GM23338 (cell line): ENCODE measurements around the gene POLR1A. TPM values are rescaled to one million over a fixed set of nuclear protein-coding genes. Genes with fewer than 3 reads are reported as not detected.

Experiments used
- ATAC-seq: fragments of 200-7000 bp; cut with Tn5 transposase; 3 replicates; pipeline ENCODE4 v1.9.1; 2020
- DNase-seq: peaks from one replicate; pipeline ENCODE4 v3.0.0-alpha.2; 2015; ENCODE audit warnings: low spot score
- H2AFZ ChIP-seq: fragments of 200-600 bp; sonication (generic); 2 replicates; pipeline ENCODE4 v1.8.0; 2016; ENCODE audit warnings: antibody characterized with exemption, mild to moderate bottlenecking, moderate library complexity
- H3F3A ChIP-seq: fragments of 200-600 bp; sonication (generic); replicated peaks from 2 replicates; pipeline ENCODE4 v1.8.0; 2017; ENCODE audit warnings: antibody characterized with exemption, mixed run types, low read depth
- H3K27ac ChIP-seq: fragments of 200-600 bp; sonication (generic); 2 replicates; pipeline ENCODE4 v1.6.1; 2016; ENCODE audit warnings: low read depth
- H3K27me3 ChIP-seq: fragments of 200-600 bp; sonication (generic); 2 replicates; pipeline ENCODE4 v1.8.0; 2016; ENCODE audit warnings: mild to moderate bottlenecking, mixed run types, moderate library complexity; ENCODE audit not compliant: insufficient read depth
- H3K36me3 ChIP-seq: fragments of 200-600 bp; sonication (generic); 2 replicates; pipeline ENCODE4 v1.8.0; 2016; ENCODE audit warnings: mild to moderate bottlenecking; ENCODE audit not compliant: insufficient read depth
- H3K4me1 ChIP-seq: fragments of 200-600 bp; sonication (generic); 2 replicates; pipeline ENCODE4 v1.8.0; 2016; ENCODE audit warnings: mild to moderate bottlenecking, moderate library complexity; ENCODE audit not compliant: insufficient read depth
- H3K4me2 ChIP-seq: fragments of 200-600 bp; sonication (generic); 2 replicates; pipeline ENCODE4 v1.7.1; 2017; ENCODE audit warnings: mixed run types
- H3K4me3 ChIP-seq: fragments of 200-600 bp; sonication (generic); 2 replicates; pipeline ENCODE4 v1.6.1; 2016; ENCODE audit warnings: mixed run types
- H3K79me2 ChIP-seq: fragments of 200-600 bp; sonication (generic); replicated peaks from 2 replicates; pipeline ENCODE4 v1.8.0; 2017; ENCODE audit warnings: mild to moderate bottlenecking; ENCODE audit not compliant: insufficient read depth
- H3K9me2 ChIP-seq: fragments of 200-600 bp; sonication (generic); 2 replicates; pipeline ENCODE4 v1.8.0; 2017; ENCODE audit not compliant: insufficient read depth
- H4K20me1 ChIP-seq: fragments of 200-600 bp; sonication (generic); replicated peaks from 2 replicates; pipeline ENCODE4 v1.8.0; 2017; ENCODE audit warnings: mild to moderate bottlenecking; ENCODE audit not compliant: insufficient read depth
- H3K27ac Mint-ChIP-seq: 2 replicates; pipeline ENCODE4 v1.8.0; 2020; ENCODE audit warnings: inconsistent platforms, mild to moderate bottlenecking, moderate library complexity, mixed read lengths
- H3K27me3 Mint-ChIP-seq: 3 replicates; pipeline ENCODE4 v1.8.0; 2022; ENCODE audit warnings: low read depth, mild to moderate bottlenecking, moderate library complexity, mixed read lengths, inconsistent platforms; ENCODE audit not compliant: insufficient read depth, poor library complexity
- H3K36me3 Mint-ChIP-seq: 3 replicates; pipeline ENCODE4 v1.8.0; 2021; ENCODE audit warnings: low read depth, mild to moderate bottlenecking, inconsistent platforms, moderate library complexity, mixed read lengths
- H3K4me1 Mint-ChIP-seq: 3 replicates; pipeline ENCODE4 v1.8.0; 2020; ENCODE audit warnings: mild to moderate bottlenecking, inconsistent platforms, mixed read lengths
- H3K4me3 Mint-ChIP-seq: 3 replicates; pipeline ENCODE4 v1.8.0; 2021; ENCODE audit warnings: moderate library complexity, mild to moderate bottlenecking, inconsistent platforms, mixed read lengths
- H3K9me3 Mint-ChIP-seq: 3 replicates; pipeline ENCODE4 v1.8.0; 2020; ENCODE audit warnings: moderate library complexity, mild to moderate bottlenecking, inconsistent platforms, mixed read lengths
- CREB1 ChIP-seq: fragments of 250-450 bp; sonication (Bioruptor Pico); IDR thresholded peaks from 2 replicates; pipeline ENCODE4 v1.5.0; 2020; ENCODE audit warnings: low read depth, mild to moderate bottlenecking, moderate library complexity
- EZH2 ChIP-seq: fragments of 200-600 bp; sonication (generic); IDR thresholded peaks from one replicate; pipeline ENCODE4 v1.8.0; 2017; ENCODE audit warnings: antibody characterized with exemption, mild to moderate bottlenecking, low read depth; ENCODE audit not compliant: unreplicated experiment
- EZH2phosphoT487 ChIP-seq: fragments of 200-600 bp; sonication (generic); IDR thresholded peaks from one replicate; pipeline ENCODE4 v1.8.1; 2018; ENCODE audit warnings: antibody characterized with exemption; ENCODE audit not compliant: unreplicated experiment
- NANOG ChIP-seq: IDR thresholded peaks from 2 replicates; pipeline ENCODE4 v1.6.1; 2016; ENCODE audit warnings: antibody characterized with exemption, borderline replicate concordance
- POLR2AphosphoS5 ChIP-seq: IDR thresholded peaks from 2 replicates; pipeline ENCODE4 v1.6.1; 2016; ENCODE audit warnings: antibody characterized with exemption, low read depth
- STAT1 ChIP-seq: IDR thresholded peaks from one replicate; pipeline ENCODE4 v1.6.1; 2016; ENCODE audit warnings: antibody characterized with exemption; ENCODE audit not compliant: unreplicated experiment
- ZNF114 ChIP-seq: fragments of 250-450 bp; sonication (Bioruptor Pico); IDR thresholded peaks from 2 replicates; pipeline ENCODE4 v1.5.0; 2020; ENCODE audit warnings: mild to moderate bottlenecking, moderate library complexity
- ZNF331 ChIP-seq: fragments of 250-450 bp; sonication (Bioruptor Pico); IDR thresholded peaks from 2 replicates; pipeline ENCODE4 v1.5.0; 2020; ENCODE audit warnings: low read depth, mild to moderate bottlenecking, moderate library complexity
- polyA plus RNA-seq: library from polyadenylated mRNA; unstranded; fragments of >200 nt; fragmentation: Nextera tagmentation; extraction: Ambion mirVana; gene quantifications from 2 replicates; pipeline ENCODE4 v1.2.1, GENCODE V29; 2016
- total RNA-seq: library from RNA; depleted of rRNA; stranded (reverse); fragments of >200 nt; shearing (Covaris generic); gene quantifications from 2 replicates; pipeline ENCODE4 v1.2.3, GENCODE V29; 2014
- TF ChIP-seq, protein P1 (sequence below): fragments of 250-450 bp; sonication (Bioruptor Pico); IDR thresholded peaks from 2 replicates; pipeline ENCODE4 v1.5.0; 2020; ENCODE audit warnings: mild to moderate bottlenecking, moderate library complexity
- TF ChIP-seq, protein P2 (sequence below): IDR thresholded peaks from 2 replicates; pipeline ENCODE4 v1.6.1; 2016; ENCODE audit warnings: antibody characterized with exemption
- TF ChIP-seq, protein P3 (sequence below), 2 experiments: fragments of 200-600 bp in 1 of 2; sonication (generic) in 1 of 2; conservative IDR thresholded peaks; 2 replicates each; pipeline versions ENCODE4 v1.5.1 to v1.6.1; 2016 to 2017; ENCODE audit warnings: antibody characterized with exemption in 2 of 2, low read depth in 2 of 2, mild to moderate bottlenecking in 2 of 2, moderate library complexity in 1 of 2

The POLR1A gene
- total and polyA plus RNA-seq, 2 experiments from 2014 or later: 13.8 to 43.2 TPM

DNA sequence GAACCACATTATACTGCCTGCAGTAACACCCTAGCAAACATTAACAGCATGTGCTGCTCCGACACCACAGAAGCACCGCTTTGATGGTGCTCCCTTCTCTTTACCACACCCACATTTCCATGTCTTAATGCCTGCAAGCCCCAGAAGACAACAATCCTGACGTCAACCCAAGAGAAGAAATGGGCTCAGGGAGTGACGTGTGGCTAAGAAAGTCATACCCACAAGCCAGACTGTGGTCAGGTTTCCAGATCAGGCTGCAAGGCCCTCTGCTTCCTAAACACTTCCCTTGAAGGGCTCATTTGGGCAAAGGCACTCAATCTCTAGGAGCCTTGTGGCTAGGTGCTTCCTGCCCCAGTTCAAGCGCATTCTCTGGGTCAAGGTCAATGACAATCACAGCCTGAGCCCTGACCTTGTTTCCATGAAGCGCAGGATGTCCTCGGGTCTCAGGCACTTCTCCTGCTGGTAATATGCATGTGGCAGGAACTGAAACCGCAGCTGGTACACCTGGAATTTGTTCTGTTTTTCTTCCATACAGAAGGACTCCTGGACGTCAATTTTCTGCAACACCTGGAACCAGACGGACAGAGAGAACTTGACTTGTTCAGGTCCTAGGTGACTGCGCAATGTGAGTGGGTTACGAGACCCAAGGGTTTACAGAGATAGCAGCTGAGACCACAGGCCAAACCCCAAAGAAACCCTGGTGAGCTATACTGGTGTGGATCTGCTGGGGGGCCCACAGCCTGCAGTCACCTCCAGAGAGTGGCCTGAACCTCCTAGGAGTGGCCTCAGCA is 67.2 kb downstream of the POLR1A start:
- peaks cover 6% of the 10 kb centered on the region for H3K27me3 Mint-ChIP-seq
- H3K79me2 ChIP-seq: no peaks in the 10 kb centered on the region
- H3K36me3 Mint-ChIP-seq: peaks cover 82% of the 10 kb centered on the region
- no peak overlapping the region for H3K4me3 ChIP-seq
- H3K4me1 ChIP-seq: no peaks in the 10 kb centered on the region
- DNase-seq (no peak), ATAC-seq (no peak)
- H3K36me3 ChIP-seq: peaks cover 25% of the 10 kb centered on the region
- no peak overlapping the region for H3K4me2 ChIP-seq
- no peak overlapping the region for H2AFZ ChIP-seq
- no peaks in the 10 kb centered on the region for H3K27me3 ChIP-seq
- peaks cover 7% of the 10 kb centered on the region for H4K20me1 ChIP-seq
- TF ChIP-seq ZNF114 (CRISPR knock-in tag) (no peak), EZH2phosphoT487 (no peak), EZH2 (no peak), ZNF331 (no peak)
- H3K27ac Mint-ChIP-seq: peak overlapping the region; percentile 74; the same call in 1 of the 2 replicates
- no peak overlapping the region for H3K27ac ChIP-seq
- no peak overlapping the region for H3K4me3 Mint-ChIP-seq
- H3F3A ChIP-seq: no peaks in the 10 kb centered on the region
- peaks cover 14% of the 10 kb centered on the region; the same call in 2 of the 3 replicates for H3K4me1 Mint-ChIP-seq
- no peaks in the 10 kb centered on the region for H3K9me2 ChIP-seq
- H3K9me3 Mint-ChIP-seq: no peaks in the 10 kb centered on the region

DNA sequence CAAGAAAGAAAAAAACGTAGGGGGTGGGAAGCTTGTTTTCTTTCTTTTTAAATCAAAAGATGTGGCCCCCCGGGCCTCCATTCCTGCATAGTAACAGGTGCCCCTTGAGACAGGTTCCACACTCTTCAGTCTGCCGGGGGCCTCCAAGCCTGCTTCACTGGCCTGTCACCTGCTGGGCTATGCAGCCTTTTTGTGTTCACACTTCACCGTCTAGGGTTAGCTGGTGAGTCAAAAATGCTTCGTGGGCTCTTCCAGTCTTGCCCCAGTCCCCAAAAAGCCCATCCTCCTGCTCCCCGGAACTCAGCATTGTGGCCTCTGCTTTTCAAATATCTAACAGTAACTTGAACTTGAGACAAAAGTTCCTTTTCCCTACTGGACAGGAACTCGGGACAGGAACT is 67.9 kb downstream of the POLR1A start:
- Histone ChIP-seq H2AFZ (no peak overlapping the region), H3K27me3 (no peaks in the 10 kb centered on the region), H3K36me3 (peaks cover 30% of the 10 kb centered on the region), H3K4me3 (no peak overlapping the region), H3K4me2 (no peak overlapping the region), H3K9me2 (no peaks in the 10 kb centered on the region), H3K4me1 (no peaks in the 10 kb centered on the region), H3F3A (no peaks in the 10 kb centered on the region), H3K27ac (no peak overlapping the region), H3K79me2 (no peaks in the 10 kb centered on the region), H4K20me1 (peaks cover 7% of the 10 kb centered on the region)
- peaks cover 8% of the 10 kb centered on the region for H3K27me3 Mint-ChIP-seq
- peaks cover 81% of the 10 kb centered on the region for H3K36me3 Mint-ChIP-seq
- no peak for DNase-seq
- H3K27ac Mint-ChIP-seq: peak overlapping the region; percentile 74
- H3K4me1 Mint-ChIP-seq: peaks cover 14% of the 10 kb centered on the region; the same call in 2 of the 3 replicates
- ATAC-seq: no peak
- H3K4me3 Mint-ChIP-seq: no peak overlapping the region
- no peaks in the 10 kb centered on the region for H3K9me3 Mint-ChIP-seq
- TF ChIP-seq CREB1 (CRISPR knock-in tag) (no peak), POLR2AphosphoS5 (no peak), NANOG (no peak), STAT1 (no peak), ZNF331 (no peak)
- TF ChIP-seq, protein P1, sequence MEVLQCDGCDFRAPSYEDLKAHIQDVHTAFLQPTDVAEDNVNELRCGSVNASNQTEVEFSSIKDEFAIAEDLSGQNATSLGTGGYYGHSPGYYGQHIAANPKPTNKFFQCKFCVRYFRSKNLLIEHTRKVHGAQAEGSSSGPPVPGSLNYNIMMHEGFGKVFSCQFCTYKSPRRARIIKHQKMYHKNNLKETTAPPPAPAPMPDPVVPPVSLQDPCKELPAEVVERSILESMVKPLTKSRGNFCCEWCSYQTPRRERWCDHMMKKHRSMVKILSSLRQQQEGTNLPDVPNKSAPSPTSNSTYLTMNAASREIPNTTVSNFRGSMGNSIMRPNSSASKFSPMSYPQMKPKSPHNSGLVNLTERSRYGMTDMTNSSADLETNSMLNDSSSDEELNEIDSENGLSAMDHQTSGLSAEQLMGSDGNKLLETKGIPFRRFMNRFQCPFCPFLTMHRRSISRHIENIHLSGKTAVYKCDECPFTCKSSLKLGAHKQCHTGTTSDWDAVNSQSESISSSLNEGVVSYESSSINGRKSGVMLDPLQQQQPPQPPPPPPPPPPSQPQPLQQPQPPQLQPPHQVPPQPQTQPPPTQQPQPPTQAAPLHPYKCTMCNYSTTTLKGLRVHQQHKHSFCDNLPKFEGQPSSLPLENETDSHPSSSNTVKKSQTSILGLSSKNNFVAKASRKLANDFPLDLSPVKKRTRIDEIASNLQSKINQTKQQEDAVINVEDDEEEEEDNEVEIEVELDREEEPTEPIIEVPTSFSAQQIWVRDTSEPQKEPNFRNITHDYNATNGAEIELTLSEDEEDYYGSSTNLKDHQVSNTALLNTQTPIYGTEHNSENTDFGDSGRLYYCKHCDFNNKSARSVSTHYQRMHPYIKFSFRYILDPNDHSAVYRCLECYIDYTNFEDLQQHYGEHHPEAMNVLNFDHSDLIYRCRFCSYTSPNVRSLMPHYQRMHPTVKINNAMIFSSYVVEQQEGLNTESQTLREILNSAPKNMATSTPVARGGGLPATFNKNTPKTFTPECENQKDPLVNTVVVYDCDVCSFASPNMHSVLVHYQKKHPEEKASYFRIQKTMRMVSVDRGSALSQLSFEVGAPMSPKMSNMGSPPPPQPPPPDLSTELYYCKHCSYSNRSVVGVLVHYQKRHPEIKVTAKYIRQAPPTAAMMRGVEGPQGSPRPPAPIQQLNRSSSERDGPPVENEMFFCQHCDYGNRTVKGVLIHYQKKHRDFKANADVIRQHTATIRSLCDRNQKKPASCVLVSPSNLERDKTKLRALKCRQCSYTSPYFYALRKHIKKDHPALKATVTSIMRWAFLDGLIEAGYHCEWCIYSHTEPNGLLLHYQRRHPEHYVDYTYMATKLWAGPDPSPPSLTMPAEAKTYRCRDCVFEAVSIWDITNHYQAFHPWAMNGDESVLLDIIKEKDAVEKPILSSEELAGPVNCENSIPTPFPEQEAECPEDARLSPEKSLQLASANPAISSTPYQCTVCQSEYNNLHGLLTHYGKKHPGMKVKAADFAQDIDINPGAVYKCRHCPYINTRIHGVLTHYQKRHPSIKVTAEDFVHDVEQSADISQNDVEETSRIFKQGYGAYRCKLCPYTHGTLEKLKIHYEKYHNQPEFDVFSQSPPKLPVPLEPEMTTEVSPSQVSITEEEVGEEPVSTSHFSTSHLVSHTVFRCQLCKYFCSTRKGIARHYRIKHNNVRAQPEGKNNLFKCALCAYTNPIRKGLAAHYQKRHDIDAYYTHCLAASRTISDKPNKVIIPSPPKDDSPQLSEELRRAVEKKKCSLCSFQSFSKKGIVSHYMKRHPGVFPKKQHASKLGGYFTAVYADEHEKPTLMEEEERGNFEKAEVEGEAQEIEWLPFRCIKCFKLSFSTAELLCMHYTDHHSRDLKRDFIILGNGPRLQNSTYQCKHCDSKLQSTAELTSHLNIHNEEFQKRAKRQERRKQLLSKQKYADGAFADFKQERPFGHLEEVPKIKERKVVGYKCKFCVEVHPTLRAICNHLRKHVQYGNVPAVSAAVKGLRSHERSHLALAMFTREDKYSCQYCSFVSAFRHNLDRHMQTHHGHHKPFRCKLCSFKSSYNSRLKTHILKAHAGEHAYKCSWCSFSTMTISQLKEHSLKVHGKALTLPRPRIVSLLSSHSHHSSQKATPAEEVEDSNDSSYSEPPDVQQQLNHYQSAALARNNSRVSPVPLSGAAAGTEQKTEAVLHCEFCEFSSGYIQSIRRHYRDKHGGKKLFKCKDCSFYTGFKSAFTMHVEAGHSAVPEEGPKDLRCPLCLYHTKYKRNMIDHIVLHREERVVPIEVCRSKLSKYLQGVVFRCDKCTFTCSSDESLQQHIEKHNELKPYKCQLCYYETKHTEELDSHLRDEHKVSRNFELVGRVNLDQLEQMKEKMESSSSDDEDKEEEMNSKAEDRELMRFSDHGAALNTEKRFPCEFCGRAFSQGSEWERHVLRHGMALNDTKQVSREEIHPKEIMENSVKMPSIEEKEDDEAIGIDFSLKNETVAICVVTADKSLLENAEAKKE (CRISPR knock-in tag): no peak
- TF ChIP-seq, protein P2, sequence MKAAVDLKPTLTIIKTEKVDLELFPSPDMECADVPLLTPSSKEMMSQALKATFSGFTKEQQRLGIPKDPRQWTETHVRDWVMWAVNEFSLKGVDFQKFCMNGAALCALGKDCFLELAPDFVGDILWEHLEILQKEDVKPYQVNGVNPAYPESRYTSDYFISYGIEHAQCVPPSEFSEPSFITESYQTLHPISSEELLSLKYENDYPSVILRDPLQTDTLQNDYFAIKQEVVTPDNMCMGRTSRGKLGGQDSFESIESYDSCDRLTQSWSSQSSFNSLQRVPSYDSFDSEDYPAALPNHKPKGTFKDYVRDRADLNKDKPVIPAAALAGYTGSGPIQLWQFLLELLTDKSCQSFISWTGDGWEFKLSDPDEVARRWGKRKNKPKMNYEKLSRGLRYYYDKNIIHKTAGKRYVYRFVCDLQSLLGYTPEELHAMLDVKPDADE: no peak
- TF ChIP-seq, protein P3, sequence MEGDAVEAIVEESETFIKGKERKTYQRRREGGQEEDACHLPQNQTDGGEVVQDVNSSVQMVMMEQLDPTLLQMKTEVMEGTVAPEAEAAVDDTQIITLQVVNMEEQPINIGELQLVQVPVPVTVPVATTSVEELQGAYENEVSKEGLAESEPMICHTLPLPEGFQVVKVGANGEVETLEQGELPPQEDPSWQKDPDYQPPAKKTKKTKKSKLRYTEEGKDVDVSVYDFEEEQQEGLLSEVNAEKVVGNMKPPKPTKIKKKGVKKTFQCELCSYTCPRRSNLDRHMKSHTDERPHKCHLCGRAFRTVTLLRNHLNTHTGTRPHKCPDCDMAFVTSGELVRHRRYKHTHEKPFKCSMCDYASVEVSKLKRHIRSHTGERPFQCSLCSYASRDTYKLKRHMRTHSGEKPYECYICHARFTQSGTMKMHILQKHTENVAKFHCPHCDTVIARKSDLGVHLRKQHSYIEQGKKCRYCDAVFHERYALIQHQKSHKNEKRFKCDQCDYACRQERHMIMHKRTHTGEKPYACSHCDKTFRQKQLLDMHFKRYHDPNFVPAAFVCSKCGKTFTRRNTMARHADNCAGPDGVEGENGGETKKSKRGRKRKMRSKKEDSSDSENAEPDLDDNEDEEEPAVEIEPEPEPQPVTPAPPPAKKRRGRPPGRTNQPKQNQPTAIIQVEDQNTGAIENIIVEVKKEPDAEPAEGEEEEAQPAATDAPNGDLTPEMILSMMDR (conservative IDR thresholded peaks at IDR 0.05; ENCODE audit: low read depth in 2 of 2): no peak
